Left lung (tissue), 10 donors: ENCODE results near the gene DNAH1. TPM values are rescaled to one million over a fixed set of nuclear protein-coding genes. Genes with fewer than 3 reads are reported as not detected.

Source experiments
- ATAC-seq: fragments of 200-7000 bp; cut with Tn5 transposase; one replicate; pipeline ENCODE4 v1.9.1; 2020; ENCODE audit warnings: moderate library complexity
- DNase-seq, 4 donors: peaks; one replicate each; pipeline ENCODE4 v3.0.0-alpha.2; 2013 to 2020
- H3K27ac ChIP-seq, 2 donors: fragments of 200-600 bp; sonication (generic) in 1 of 2; one replicate each; pipeline versions ENCODE4 v1.5.0 to v1.8.0; 2020 to 2021
- H3K27me3 ChIP-seq, 2 donors: fragments of 200-600 bp; sonication (generic) in 1 of 2; one replicate each; pipeline versions ENCODE4 v1.5.0 to v1.8.0; 2020 to 2021
- H3K36me3 ChIP-seq, 2 donors: fragments of 200-600 bp; sonication (generic) in 1 of 2; one replicate each; pipeline versions ENCODE4 v1.5.0 to v1.8.0; 2020 to 2021
- H3K4me1 ChIP-seq, 2 donors: fragments of 200-600 bp; one replicate each; pipeline ENCODE4 v1.8.0; 2021
- H3K4me3 ChIP-seq, 2 donors: fragments of 200-600 bp; sonication (generic) in 1 of 2; one replicate each; pipeline versions ENCODE4 v1.5.0 to v1.8.0; 2020 to 2021; ENCODE audit warnings: mild to moderate bottlenecking in 1 of 2
- H3K9me3 ChIP-seq, 2 donors: fragments of 200-600 bp; sonication (generic) in 1 of 2; one replicate each; pipeline versions ENCODE4 v1.5.0 to v1.8.0; 2020 to 2021
- CTCF ChIP-seq, 2 donors: fragments of 200-600 bp; sonication (generic) in 1 of 2; IDR thresholded peaks; one replicate each; pipeline versions ENCODE4 v1.5.0 to v1.8.0; 2021; ENCODE audit warnings: antibody characterized with exemption in 2 of 2
- intact Hi-C, 2 donors: fragments of 100-400 bp; cut with DNase I; formaldehyde crosslinking; loops; one replicate each; pipeline versions ENCODE4 v1.11.2 to v1.14.2; 2022
- polyA plus RNA-seq, 6 donors: library from polyadenylated mRNA; unstranded; fragments of 120-200 nt; gene quantifications; one replicate each; pipeline ENCODE4 v1.2.1, GENCODE V29; 2013; ENCODE audit not compliant: insufficient read length in 6 of 6
- total RNA-seq, 2 donors: library from RNA; stranded (reverse); fragmentation: NEBNext Ultra II Directional; extraction: Animal tissue kit (Norgen Biotek cat#: 25700); gene quantifications; one replicate each; pipeline ENCODE4 v1.2.1, GENCODE V29; 2021
- donor health status: DM: no; HTN: yes; CAD: no.
- donor health status: DM: no; HTN: no; CAD: no.

Gene DNAH1
- total and polyA plus RNA-seq, 8 donors, result 6.5 to 14.0 (median 9.9) TPM

GRCh38 chr3:52401021-52401420, 84.9 kb downstream of the DNAH1 start:
- no peak for TF ChIP-seq CTCF (IDR thresholded peaks at IDR 0.05)
- H3K36me3 ChIP-seq, result peaks cover 0 to 77% of the 10 kb centered on the region in 2 donors
- no peaks in the 10 kb centered on the region for H3K27me3 ChIP-seq
- H3K4me1 ChIP-seq, result no peaks in the 10 kb centered on the region
- no peak overlapping the region for H3K27ac ChIP-seq
- no peaks in the 10 kb centered on the region for H3K9me3 ChIP-seq
- DNase-seq (no peak), ATAC-seq (no peak)
- no peak overlapping the region for H3K4me3 ChIP-seq
- intact Hi-C loops, result no loop called here

GRCh38 chr3:52401551-52401950, 85.4 kb downstream of the DNAH1 start:
- no peak for DNase-seq
- Histone ChIP-seq H3K36me3 (peaks cover 0 to 82% of the 10 kb centered on the region in 2 donors), H3K9me3 (no peaks in the 10 kb centered on the region), H3K4me1 (peaks cover 0 to 3% of the 10 kb centered on the region in 2 donors), H3K27me3 (no peaks in the 10 kb centered on the region), H3K4me3 (no peak overlapping the region), H3K27ac (no peak overlapping the region)
- no peak for ATAC-seq
- intact Hi-C loops, result no loop called here
- no peak for TF ChIP-seq CTCF (IDR thresholded peaks at IDR 0.05)

GRCh38 chr3:52402101-52402521, 86.0 kb downstream of the DNAH1 start:
- H3K4me1 ChIP-seq, result peaks cover 0 to 9% of the 10 kb centered on the region in 2 donors
- peaks cover 0 to 88% of the 10 kb centered on the region in 2 donors for H3K36me3 ChIP-seq
- H3K27ac ChIP-seq, result no peak overlapping the region
- intact Hi-C loops, result no loop called here
- H3K4me3 ChIP-seq, result no peak overlapping the region
- no peak for TF ChIP-seq CTCF (IDR thresholded peaks at IDR 0.05)
- H3K9me3 ChIP-seq, result no peaks in the 10 kb centered on the region
- H3K27me3 ChIP-seq, result no peaks in the 10 kb centered on the region
- DNase-seq, result no peak
- no peak for ATAC-seq

- no peak overlapping the region for H3K27ac ChIP-seq
- H3K4me3 ChIP-seq, result no peak overlapping the region
- intact Hi-C loops, result no loop called here
- no peak for DNase-seq
- no peak for ATAC-seq
- peaks cover 0 to 16% of the 10 kb centered on the region in 2 donors for H3K4me1 ChIP-seq
- peaks cover 0 to 95% of the 10 kb centered on the region in 2 donors for H3K36me3 ChIP-seq
- H3K9me3 ChIP-seq, result no peaks in the 10 kb centered on the region
- no peak for TF ChIP-seq CTCF (IDR thresholded peaks at IDR 0.05)
- H3K27me3 ChIP-seq, result no peaks in the 10 kb centered on the region
These were observed 86.7 kb downstream of the DNAH1 start for GRCh38 chr3:52402706-52403270.

GRCh38 chr3:52403271-52403841, 87.2 kb downstream of the DNAH1 start:
- no peaks in the 10 kb centered on the region for H3K9me3 ChIP-seq
- H3K27me3 ChIP-seq, result no peaks in the 10 kb centered on the region
- no peak for TF ChIP-seq CTCF (IDR thresholded peaks at IDR 0.05)
- H3K4me1 ChIP-seq, result peaks cover 3 to 21% of the 10 kb centered on the region in 2 donors
- DNase-seq, result no peak
- ATAC-seq, result no peak
- no peak overlapping the region for H3K4me3 ChIP-seq
- no peak overlapping the region for H3K27ac ChIP-seq
- intact Hi-C loops, result no loop called here
- peaks cover 0 to 98% of the 10 kb centered on the region in 2 donors for H3K36me3 ChIP-seq
